Psoas muscle (tissue), 8 donors: Measurements from ENCODE around the gene MRPL38. TPM values are rescaled to one million over a fixed set of nuclear protein-coding genes. Genes with fewer than 3 reads are reported as not detected.

Experiments used
- ATAC-seq, 4 donors: fragments of 200-7000 bp; cut with Tn5 transposase; one replicate each; pipeline ENCODE4 v1.9.1; 2020; ENCODE audit warnings: moderate library complexity in 3 of 4, mild to moderate bottlenecking in 2 of 4
- DNase-seq, 2 donors: peaks; one replicate each; pipeline ENCODE4 v3.0.0-alpha.2; 2020
- H3K27ac ChIP-seq: fragments of 200-600 bp; one replicate; pipeline ENCODE4 v1.8.0; 2022
- H3K27me3 ChIP-seq, 3 donors: fragments of 200-600 bp in 1 of 3; one replicate each; pipeline versions ENCODE4 v1.6.1 to v1.8.0; 2013 to 2022; ENCODE audit warnings: low read length in 2 of 3, mild to moderate bottlenecking in 2 of 3, moderate library complexity in 1 of 3; ENCODE audit not compliant: insufficient read depth in 3 of 3
- H3K36me3 ChIP-seq, 2 donors: fragments of 200-600 bp in 1 of 2; one replicate each; pipeline versions ENCODE4 v1.6.1 to v1.8.0; 2013 to 2022; ENCODE audit warnings: low read depth in 1 of 2, mild to moderate bottlenecking in 1 of 2, moderate library complexity in 1 of 2; ENCODE audit not compliant: insufficient read depth in 1 of 2
- H3K4me1 ChIP-seq: fragments of 200-600 bp; one replicate; pipeline ENCODE4 v1.8.0; 2022
- H3K4me3 ChIP-seq: fragments of 200-600 bp; one replicate; pipeline ENCODE4 v1.8.0; 2022; ENCODE audit warnings: mild to moderate bottlenecking
- H3K9me3 ChIP-seq: fragments of 200-600 bp; one replicate; pipeline ENCODE4 v1.8.0; 2022
- WGBS, 3 donors: extraction: QIAGEN DNeasy Blood & Tissue Kit; methylation state at CpG; one replicate each; pipeline versions ENCODE4 v1.1.6 to v1.1.7; 2013; 5-methylcytosine and 5-hydroxymethylcytosine counted together
- intact Hi-C, 2 donors: fragments of 100-400 bp; cut with DNase I; formaldehyde crosslinking; loops; one replicate each; pipeline versions ENCODE4 v1.11.0 to v1.14.2; 2022
- polyA plus RNA-seq, 3 donors: library from polyadenylated mRNA; stranded (reverse); fragments of 200-250 nt; gene quantifications; one replicate each; pipeline ENCODE4 v1.2.3, GENCODE V29; 2013
- total RNA-seq, 4 donors: library from RNA; stranded (reverse); fragmentation: NEBNext Ultra II Directional in 2 of 4; extraction: Animal tissue kit (Norgen Biotek cat#: 25700) in 2 of 4; gene quantifications; one replicate each; pipeline versions ENCODE4 v1.2.1 to v1.2.4, GENCODE V29; 2021 to 2023
- TF ChIP-seq, protein P1 (sequence below): fragments of 200-600 bp; IDR thresholded peaks from one replicate; pipeline ENCODE4 v1.8.0; 2022; ENCODE audit warnings: antibody characterized with exemption
- donor health status: healthy with polysubstance abuse.
- donor health status: DM: no; HTN: no; CAD: no; lungs with moderate emphysema.
- donor health status: Bipolar disorder and iron deficiency.
- donor health status: healthy.
- donor health status: DM: yes; HTN: yes; CAD: no.
- donor health status: DM: no; HTN: no; CAD: no.
- donor health status: DM: no; HTN: no; CAD: no.
- donor health status: DM: yes; HTN: yes; CAD: no.

MRPL38 gene
- total and polyA plus RNA-seq, 7 donors = 104 to 168 (median 115) TPM

DNA sequence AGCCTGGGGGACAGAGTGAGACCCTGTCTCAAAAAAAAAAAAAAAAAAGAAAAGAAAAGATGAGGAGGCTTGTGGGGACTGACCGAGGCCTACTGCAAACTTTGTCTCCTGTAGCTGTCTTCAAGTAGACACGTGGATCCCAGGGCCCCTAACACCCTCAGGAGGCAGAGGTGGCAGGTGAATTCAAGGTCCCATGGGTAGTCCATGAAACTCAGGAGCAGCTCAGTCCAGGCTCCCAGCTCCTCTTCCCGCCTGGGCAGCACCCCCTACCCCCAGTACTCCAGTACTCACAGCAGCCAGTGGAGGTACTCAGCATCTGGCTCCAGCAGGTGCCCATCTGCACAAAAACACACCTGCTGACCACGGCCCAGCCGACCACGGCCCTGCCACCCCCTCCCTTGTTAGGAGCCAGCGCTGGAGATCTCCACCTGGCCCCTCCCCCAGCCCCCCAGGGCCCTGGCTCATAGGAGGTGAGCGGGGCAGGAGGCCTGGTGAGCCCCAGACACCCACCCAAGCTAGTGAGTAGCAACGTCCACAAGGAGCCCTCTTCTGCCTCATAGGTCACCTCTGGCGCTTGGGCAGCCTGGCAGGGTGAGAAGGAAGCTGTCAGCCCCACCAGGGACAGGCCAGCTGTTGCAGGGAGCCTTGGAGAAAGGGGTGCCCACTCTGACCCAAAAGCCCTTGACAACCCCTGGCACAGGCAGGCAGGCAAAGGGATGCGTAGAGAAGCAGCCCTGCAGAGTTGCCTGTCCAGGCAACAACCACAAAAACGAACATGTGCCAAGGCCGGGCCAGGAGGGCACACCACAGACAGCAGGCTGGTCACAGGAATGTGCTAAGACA, 3.8 kb downstream of the MRPL38 start:
- peaks cover 5 to 61% of the 10 kb centered on the region in 2 donors for H3K36me3 ChIP-seq
- H3K9me3 ChIP-seq = no peaks in the 10 kb centered on the region
- no peak overlapping the region for H3K27ac ChIP-seq
- H3K4me3 ChIP-seq = no peak overlapping the region
- WGBS, 3 donors = 77 to 82% (median 79%) methylated on average over 11 to 13 of the region's 13 CpGs
- ATAC-seq (no peak), DNase-seq (no peak)
- H3K27me3 ChIP-seq = no peaks in the 10 kb centered on the region
- intact Hi-C loops = no loop called here
- H3K4me1 ChIP-seq = peaks cover 13% of the 10 kb centered on the region
- TF ChIP-seq, protein P1, sequence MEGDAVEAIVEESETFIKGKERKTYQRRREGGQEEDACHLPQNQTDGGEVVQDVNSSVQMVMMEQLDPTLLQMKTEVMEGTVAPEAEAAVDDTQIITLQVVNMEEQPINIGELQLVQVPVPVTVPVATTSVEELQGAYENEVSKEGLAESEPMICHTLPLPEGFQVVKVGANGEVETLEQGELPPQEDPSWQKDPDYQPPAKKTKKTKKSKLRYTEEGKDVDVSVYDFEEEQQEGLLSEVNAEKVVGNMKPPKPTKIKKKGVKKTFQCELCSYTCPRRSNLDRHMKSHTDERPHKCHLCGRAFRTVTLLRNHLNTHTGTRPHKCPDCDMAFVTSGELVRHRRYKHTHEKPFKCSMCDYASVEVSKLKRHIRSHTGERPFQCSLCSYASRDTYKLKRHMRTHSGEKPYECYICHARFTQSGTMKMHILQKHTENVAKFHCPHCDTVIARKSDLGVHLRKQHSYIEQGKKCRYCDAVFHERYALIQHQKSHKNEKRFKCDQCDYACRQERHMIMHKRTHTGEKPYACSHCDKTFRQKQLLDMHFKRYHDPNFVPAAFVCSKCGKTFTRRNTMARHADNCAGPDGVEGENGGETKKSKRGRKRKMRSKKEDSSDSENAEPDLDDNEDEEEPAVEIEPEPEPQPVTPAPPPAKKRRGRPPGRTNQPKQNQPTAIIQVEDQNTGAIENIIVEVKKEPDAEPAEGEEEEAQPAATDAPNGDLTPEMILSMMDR = no peak

DNA sequence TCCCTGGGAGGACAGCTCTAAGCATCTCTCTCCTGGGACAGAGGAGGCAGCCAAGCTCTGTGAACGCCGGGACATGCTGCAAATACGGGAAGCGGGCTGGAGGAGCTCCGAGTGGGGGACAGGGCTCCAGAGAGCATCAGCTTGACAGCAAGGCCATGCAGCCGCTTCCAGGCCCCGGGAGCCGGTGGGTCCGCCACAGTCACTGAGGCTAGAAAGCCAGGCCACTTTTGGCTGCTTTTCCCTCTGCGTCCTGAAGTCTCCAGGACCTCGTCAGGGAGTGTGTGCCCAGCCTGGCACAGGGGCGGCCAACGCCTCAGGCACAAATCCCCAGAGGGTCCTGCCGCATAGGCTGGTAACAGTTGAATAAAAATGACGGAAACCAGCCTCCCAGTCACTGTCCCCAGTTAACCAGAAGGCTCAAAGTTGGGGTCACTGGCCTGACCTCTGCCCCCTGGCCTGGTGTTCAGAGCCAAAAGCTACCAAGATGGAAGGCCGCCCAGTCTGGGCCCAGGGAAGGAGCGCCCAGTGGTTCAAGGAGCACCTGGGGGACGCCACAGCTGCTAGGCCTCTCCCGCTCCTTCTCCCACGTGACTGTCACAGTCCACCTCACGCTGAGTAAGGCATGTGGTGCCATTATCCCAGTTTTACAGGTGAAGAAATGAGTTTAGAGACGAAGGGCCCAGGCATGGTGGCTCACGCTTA, 4.8 kb downstream of the MRPL38 start:
- DNase-seq = no peak
- Histone ChIP-seq H3K27ac (no peak overlapping the region), H3K36me3 (peaks cover 5 to 61% of the 10 kb centered on the region in 2 donors), H3K4me3 (no peak overlapping the region), H3K27me3 (no peaks in the 10 kb centered on the region), H3K9me3 (no peaks in the 10 kb centered on the region), H3K4me1 (peaks cover 23% of the 10 kb centered on the region)
- no peak for ATAC-seq
- WGBS, 3 donors = 83 to 85% (median 85%) methylated on average over 23 of the region's 23 CpGs
- TF ChIP-seq, protein P1 = no peak
- intact Hi-C loops = loop anchor here in 1 of 2 donors (5.0 kb wide), 1 partner anchor 133 kb away; the partner anchor contains the start of gene GALK1

DNA sequence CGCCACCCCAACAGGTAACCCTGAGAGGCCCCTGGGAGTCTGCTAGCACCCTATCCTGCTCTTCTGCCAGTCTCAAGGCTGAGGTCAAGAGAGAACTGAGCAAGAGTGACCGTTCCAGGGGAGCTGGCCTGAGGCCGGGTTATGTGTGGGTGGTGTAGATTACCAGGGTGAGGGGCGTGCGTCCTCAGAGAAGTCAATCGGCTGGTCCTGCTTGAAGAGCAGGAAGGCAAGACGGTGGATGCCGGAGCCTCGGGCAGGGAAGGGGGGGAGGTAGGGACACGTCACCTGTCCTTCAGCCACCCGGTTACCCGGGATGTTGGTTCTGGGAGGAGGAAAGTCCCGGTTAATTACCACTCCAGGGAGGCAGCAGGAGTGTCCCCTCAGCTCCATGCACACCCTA, 5.3 kb downstream of the MRPL38 start:
- Histone ChIP-seq H3K4me3 (no peak overlapping the region), H3K36me3 (peaks cover 5 to 61% of the 10 kb centered on the region in 2 donors), H3K9me3 (no peaks in the 10 kb centered on the region), H3K27ac (no peak overlapping the region), H3K4me1 (peaks cover 26% of the 10 kb centered on the region), H3K27me3 (no peaks in the 10 kb centered on the region)
- intact Hi-C loops = loop anchor here in 1 of 2 donors (5.0 kb wide), 1 partner anchor 132 kb away; the partner anchor contains the start of gene GALK1
- DNase-seq (no peak), ATAC-seq (no peak)
- TF ChIP-seq, protein P1 = no peak
- WGBS, 3 donors = 82 to 91% (median 84%) methylated on average over 13 of the region's 13 CpGs

DNA sequence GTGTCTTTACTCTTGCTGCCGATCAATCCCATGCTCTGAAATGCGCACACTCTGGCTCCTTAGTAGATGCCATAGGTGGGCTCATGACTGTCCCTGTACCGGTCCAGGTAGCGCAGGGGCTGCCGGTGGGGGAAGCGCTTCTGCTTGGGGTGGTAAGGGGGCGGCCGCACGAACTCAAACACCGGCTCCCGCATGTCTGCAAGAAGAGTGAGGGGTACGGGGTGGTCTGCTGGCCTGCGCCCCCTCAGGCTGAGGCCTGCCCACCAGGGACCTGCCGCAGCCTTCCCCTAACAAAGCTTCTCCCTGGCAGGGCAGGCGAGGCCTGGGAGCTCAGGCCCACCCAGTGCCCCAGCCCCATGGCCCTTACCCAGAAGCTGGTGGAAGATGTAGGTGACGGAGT, 5.9 kb downstream of the MRPL38 start:
- no peak for ATAC-seq
- H3K36me3 ChIP-seq = peaks cover 5 to 61% of the 10 kb centered on the region in 2 donors
- TF ChIP-seq, protein P1 = no peak
- DNase-seq = no peak
- no peak overlapping the region for H3K27ac ChIP-seq
- H3K9me3 ChIP-seq = no peaks in the 10 kb centered on the region
- no peaks in the 10 kb centered on the region for H3K27me3 ChIP-seq
- H3K4me1 ChIP-seq = peaks cover 22% of the 10 kb centered on the region
- WGBS, 3 donors = 93 to 96% (median 94%) methylated on average over 16 of the region's 16 CpGs
- intact Hi-C loops = loop anchor here in 1 of 2 donors (5.0 kb wide), 1 partner anchor 131 kb away; the partner anchor contains the start of gene GALK1
- no peak overlapping the region for H3K4me3 ChIP-seq
